GM19438 (cell line): ENCODE measurements around the gene ZNF383.
"Not testable (repeated sequence)": the region's sequence is repeated elsewhere in the genome, so short reads cannot be mapped to it uniquely, and the experiment has no call there.

Experiments
- ATAC-seq: cut with Tn5 transposase; IDR thresholded peaks from one replicate; pipeline ENCODE4 v1.9.1; 2021; ENCODE audit warnings: low read depth; ENCODE audit not compliant: unreplicated experiment

ZNF383 gene

GRCh38 chr19:37217775-37218591 is at the start of gene ZNF383:
ZNF383 (plus strand) TSS chr19:37218214; CDS start chr19:37230454, 12,240 bp downstream.
- ATAC-seq, result peak; percentile 93

GRCh38 chr19:37172368-37173366 is 45.3 kb upstream of the ZNF383 start, which contains the start of gene ZNF585A:
ZNF585A (minus strand) TSS chr19:37172695; CDS start chr19:37169910, 2,785 bp downstream.
- peak; percentile 90 for ATAC-seq

GRCh38 chr19:37186071-37186470 is 31.9 kb upstream of the ZNF383 start:
- ATAC-seq, result not testable (repeated sequence)

GRCh38 chr19:37195248-37195647 is 22.8 kb upstream of the ZNF383 start:
- ATAC-seq, result not testable (repeated sequence)

- not testable (repeated sequence) for ATAC-seq
Observed at GRCh38 chr19:37197115-37197514, 20.9 kb upstream of the ZNF383 start.

GRCh38 chr19:37197768-37198167 is 20.2 kb upstream of the ZNF383 start:
- no peak for ATAC-seq

- ATAC-seq, result no peak
Observed at GRCh38 chr19:37217480-37217774, 587 bp upstream of the ZNF383 start.

GRCh38 chr19:37218592-37218935 is 550 bp downstream of the ZNF383 start:
- ATAC-seq, result no peak

GRCh38 chr19:37220383-37220782 is 2.4 kb downstream of the ZNF383 start:
- no peak for ATAC-seq

- no peak for ATAC-seq
Observed at GRCh38 chr19:37221136-37221535, 3.1 kb downstream of the ZNF383 start.

GRCh38 chr19:37226248-37226647 is 8.2 kb downstream of the ZNF383 start:
- no peak for ATAC-seq

GRCh38 chr19:37227996-37228395 is 10.0 kb downstream of the ZNF383 start:
- ATAC-seq, result no peak

GRCh38 chr19:37243206-37243632 is 25.2 kb downstream of the ZNF383 start:
- no peak for ATAC-seq

GRCh38 chr19:37251308-37252229 is 33.6 kb downstream of the ZNF383 start:
- ATAC-seq, result peak; percentile 89

- not testable (repeated sequence) for ATAC-seq
Observed at GRCh38 chr19:37263028-37263427, 45.0 kb downstream of the ZNF383 start.

GRCh38 chr19:37267005-37267404 is 49.0 kb downstream of the ZNF383 start:
- ATAC-seq, result not testable (repeated sequence)

GRCh38 chr19:37267755-37268154 is 49.7 kb downstream of the ZNF383 start:
- not testable (repeated sequence) for ATAC-seq

- not testable (repeated sequence) for ATAC-seq
Observed at GRCh38 chr19:37280656-37281055, 62.6 kb downstream of the ZNF383 start.

- not testable (repeated sequence) for ATAC-seq
Observed at GRCh38 chr19:37284020-37284419, 66.0 kb downstream of the ZNF383 start.

- not testable (repeated sequence) for ATAC-seq
Observed at GRCh38 chr19:37289229-37289628, 71.2 kb downstream of the ZNF383 start.
